ENCODE measurements around the gene MGAT5.
"Not testable (repeated sequence)": the region's sequence is repeated elsewhere in the genome, so short reads cannot be mapped to it uniquely, and the experiment has no call there.

Gene MGAT5

GRCh38 chr2:134277223-134277622 is 23.4 kb downstream of the MGAT5 start:
- DNase-seq (ENCODE audit: low spot score) = no peak

- DNase-seq (ENCODE audit: low spot score) = no peak
Observed at GRCh38 chr2:134278553-134278952, 24.7 kb downstream of the MGAT5 start.

GRCh38 chr2:134279417-134279816 is 25.5 kb downstream of the MGAT5 start:
- DNase-seq (ENCODE audit: low spot score) = no peak

- DNase-seq (ENCODE audit: low spot score) = no peak
Observed at GRCh38 chr2:134280231-134280630, 26.4 kb downstream of the MGAT5 start.

GRCh38 chr2:134280726-134281125 is 26.9 kb downstream of the MGAT5 start:
- no peak for DNase-seq (ENCODE audit: low spot score)

GRCh38 chr2:134281815-134282419 is 28.0 kb downstream of the MGAT5 start:
- no peak for DNase-seq (ENCODE audit: low spot score)

GRCh38 chr2:134282629-134283400 is 28.9 kb downstream of the MGAT5 start:
- DNase-seq (ENCODE audit: low spot score) = no peak

- DNase-seq (ENCODE audit: low spot score) = no peak
Observed at GRCh38 chr2:134283661-134284060, 29.8 kb downstream of the MGAT5 start.

- no peak for DNase-seq (ENCODE audit: low spot score)
Observed at GRCh38 chr2:134284119-134284670, 30.3 kb downstream of the MGAT5 start.

- no peak for DNase-seq (ENCODE audit: low spot score)
Observed at GRCh38 chr2:134287323-134287722, 33.5 kb downstream of the MGAT5 start.

- no peak for DNase-seq (ENCODE audit: low spot score)
Observed at GRCh38 chr2:134288814-134289213, 34.9 kb downstream of the MGAT5 start.

- no peak for DNase-seq (ENCODE audit: low spot score)
Observed at GRCh38 chr2:134289225-134289624, 35.4 kb downstream of the MGAT5 start.

- no peak for DNase-seq (ENCODE audit: low spot score)
Observed at GRCh38 chr2:134290358-134290757, 36.5 kb downstream of the MGAT5 start.

- DNase-seq (ENCODE audit: low spot score) = no peak
Observed at GRCh38 chr2:134292514-134292913, 38.6 kb downstream of the MGAT5 start.

- no peak for DNase-seq (ENCODE audit: low spot score)
Observed at GRCh38 chr2:134293719-134294537, 40.1 kb downstream of the MGAT5 start.

GRCh38 chr2:134294598-134294997 is 40.7 kb downstream of the MGAT5 start:
- DNase-seq (ENCODE audit: low spot score) = not testable (repeated sequence)

GRCh38 chr2:134295441-134295840 is 41.6 kb downstream of the MGAT5 start:
- no peak for DNase-seq (ENCODE audit: low spot score)

- no peak for DNase-seq (ENCODE audit: low spot score)
Observed at GRCh38 chr2:134296301-134296700, 42.4 kb downstream of the MGAT5 start.

- no peak for DNase-seq (ENCODE audit: low spot score)
Observed at GRCh38 chr2:134299334-134299733, 45.5 kb downstream of the MGAT5 start.

GRCh38 chr2:134300585-134300984 is 46.7 kb downstream of the MGAT5 start:
- DNase-seq (ENCODE audit: low spot score) = no peak

GRCh38 chr2:134301099-134301927 is 47.4 kb downstream of the MGAT5 start:
- DNase-seq (ENCODE audit: low spot score) = no peak

- DNase-seq (ENCODE audit: low spot score) = no peak
Observed at GRCh38 chr2:134301928-134302260, 48.0 kb downstream of the MGAT5 start.
